WTC11 (cell line): ENCODE measurements around the gene ANO2. TPM values are rescaled to one million over a fixed set of nuclear protein-coding genes. Genes with fewer than 3 reads are reported as not detected.

Experiments
- ATAC-seq: fragments of 200-7000 bp; cut with Tn5 transposase; 2 replicates; pipeline ENCODE4 v1.10.0; 2021; ENCODE audit warnings: mild to moderate bottlenecking, moderate library complexity
- CTCF ChIA-PET: fragments of 300-600 bp; sonication (Branson Sonifier 250); formaldehyde crosslinking; loops from one replicate; lab custom pipeline; 2021; ENCODE audit warnings: antibody characterized with exemption; lab: Charles Lee
- POLR2A ChIA-PET: fragments of 350-600 bp; sonication (Branson Sonifier 250); formaldehyde crosslinking; loops from one replicate; lab custom pipeline; 2021; ENCODE audit warnings: antibody characterized with exemption; lab: Charles Lee
- DNase-seq: peaks from one replicate; pipeline ENCODE4 v3.0.0; 2021; ENCODE audit warnings: low spot score
- H3K27ac Mint-ChIP-seq: 2 replicates; pipeline ENCODE4 v1.8.0; 2021; ENCODE audit warnings: mixed read lengths
- H3K27me3 Mint-ChIP-seq: 2 replicates; pipeline ENCODE4 v1.8.0; 2021; ENCODE audit warnings: low read depth, mild to moderate bottlenecking, moderate library complexity, mixed read lengths
- H3K36me3 Mint-ChIP-seq: 2 replicates; pipeline ENCODE4 v1.8.0; 2021; ENCODE audit warnings: mixed read lengths
- H3K4me1 Mint-ChIP-seq: 2 replicates; pipeline ENCODE4 v1.8.0; 2022; ENCODE audit warnings: mixed read lengths
- H3K4me3 Mint-ChIP-seq: 2 replicates; pipeline ENCODE4 v1.8.0; 2021; ENCODE audit warnings: mild to moderate bottlenecking, moderate library complexity, mixed read lengths
- H3K9me3 Mint-ChIP-seq: 2 replicates; pipeline ENCODE4 v1.8.0; 2021; ENCODE audit warnings: mixed read lengths
- AFF4 ChIP-seq: sonication (generic); formaldehyde crosslinking; IDR thresholded peaks from 2 replicates; pipeline ENCODE4 v1.8.1; 2023; ENCODE audit warnings: mild to moderate bottlenecking, missing genetic modification reagents, borderline replicate concordance
- ATF1 ChIP-seq: sonication (generic); formaldehyde crosslinking; IDR thresholded peaks from 2 replicates; pipeline ENCODE4 v1.8.1; 2023; ENCODE audit warnings: mild to moderate bottlenecking, moderate library complexity, missing genetic modification reagents
- CDX4 ChIP-seq: fragments of 250-450 bp; sonication (Bioruptor Pico); IDR thresholded peaks from 2 replicates; pipeline ENCODE4 v1.9.0; 2021; ENCODE audit warnings: moderate library complexity, mild to moderate bottlenecking, inconsistent platforms, borderline replicate concordance
- ESRRA ChIP-seq: sonication (generic); formaldehyde crosslinking; IDR thresholded peaks from 2 replicates; pipeline ENCODE4 v1.8.1; 2022; ENCODE audit warnings: mild to moderate bottlenecking, missing genetic modification reagents, borderline replicate concordance
- ETV6 ChIP-seq: sonication (generic); formaldehyde crosslinking; IDR thresholded peaks from 2 replicates; pipeline ENCODE4 v1.8.1; 2022; ENCODE audit warnings: mild to moderate bottlenecking, missing genetic modification reagents
- GTF2I ChIP-seq: fragments of 250-450 bp; sonication (Bioruptor Pico); conservative IDR thresholded peaks from 2 replicates; pipeline ENCODE4 v1.4.0; 2021; ENCODE audit warnings: mild to moderate bottlenecking
- IRF1 ChIP-seq: sonication (generic); formaldehyde crosslinking; IDR thresholded peaks from 2 replicates; pipeline ENCODE4 v1.8.0; 2023; ENCODE audit warnings: missing genetic modification reagents
- JUN ChIP-seq: sonication (generic); formaldehyde crosslinking; IDR thresholded peaks from 2 replicates; pipeline ENCODE4 v1.8.0; 2023; ENCODE audit warnings: mild to moderate bottlenecking, missing genetic modification reagents
- KAT7 ChIP-seq: sonication (generic); formaldehyde crosslinking; IDR thresholded peaks from 2 replicates; pipeline ENCODE4 v1.8.1; 2023; ENCODE audit warnings: missing genetic modification reagents, mild to moderate bottlenecking, borderline replicate concordance
- NFYB ChIP-seq: sonication (generic); formaldehyde crosslinking; conservative IDR thresholded peaks from 2 replicates; pipeline ENCODE4 v1.8.0; 2022; ENCODE audit warnings: low read depth, missing genetic modification reagents
- PRDM15 ChIP-seq: sonication (generic); formaldehyde crosslinking; IDR thresholded peaks from 2 replicates; pipeline ENCODE4 v1.8.0; 2022; ENCODE audit warnings: missing genetic modification reagents
- RELA ChIP-seq: sonication (generic); formaldehyde crosslinking; IDR thresholded peaks from 2 replicates; pipeline ENCODE4 v1.8.1; 2022; ENCODE audit warnings: missing genetic modification reagents, mild to moderate bottlenecking, borderline replicate concordance
- SOX15 ChIP-seq: fragments of 250-450 bp; sonication (Bioruptor Pico); IDR thresholded peaks from 2 replicates; pipeline ENCODE4 v1.9.0; 2021; ENCODE audit warnings: mild to moderate bottlenecking
- USF2 ChIP-seq: sonication (generic); formaldehyde crosslinking; IDR thresholded peaks from 2 replicates; pipeline ENCODE4 v1.8.1; 2023; ENCODE audit warnings: mild to moderate bottlenecking, missing genetic modification reagents, moderate library complexity
- ZNF219 ChIP-seq: sonication (generic); formaldehyde crosslinking; IDR thresholded peaks from 2 replicates; pipeline ENCODE4 v1.8.0; 2023; ENCODE audit warnings: missing genetic modification reagents, mild to moderate bottlenecking, borderline replicate concordance
- ZNF263 ChIP-seq: sonication (generic); formaldehyde crosslinking; IDR thresholded peaks from 2 replicates; pipeline ENCODE4 v1.8.1; 2022; ENCODE audit warnings: low read depth, mild to moderate bottlenecking, moderate library complexity, missing genetic modification reagents
- ZNF281 ChIP-seq: sonication (generic); formaldehyde crosslinking; IDR thresholded peaks from 2 replicates; pipeline ENCODE4 v1.8.0; 2023; ENCODE audit warnings: mild to moderate bottlenecking, missing genetic modification reagents
- ZNF317 ChIP-seq: sonication (generic); formaldehyde crosslinking; IDR thresholded peaks from 2 replicates; pipeline ENCODE4 v1.8.1; 2023; ENCODE audit warnings: low read depth, mild to moderate bottlenecking, moderate library complexity, missing genetic modification reagents, borderline replicate concordance
- total RNA-seq: library from RNA; stranded (reverse); gene quantifications from 3 replicates; pipeline ENCODE4 v1.2.3, GENCODE V29; 2021

ANO2 gene
- total RNA-seq, 1 experiment from 2014 or later = 2.8 TPM

GRCh38 chr12:5817246-5817645 lies 127.8 kb downstream of the ANO2 start:
- H3K27me3 Mint-ChIP-seq = no peaks in the 10 kb centered on the region; the same call in 1 of the 2 replicates
- CTCF ChIA-PET = no interaction called here
- H3K4me3 Mint-ChIP-seq = no peak overlapping the region
- no peaks in the 10 kb centered on the region for H3K4me1 Mint-ChIP-seq
- POLR2A ChIA-PET = no interaction called here
- peaks cover 22% of the 10 kb centered on the region for H3K36me3 Mint-ChIP-seq
- no peak for ATAC-seq
- no peak overlapping the region for H3K27ac Mint-ChIP-seq
- TF ChIP-seq ZNF281 = no peak
- TF ChIP-seq ZNF317 = no peak
- TF ChIP-seq NFYB (CRISPR knock-in tag) = no peak
- no peak for TF ChIP-seq RELA (CRISPR knock-in tag)
- no peak for TF ChIP-seq AFF4 (CRISPR knock-in tag)
- no peak for TF ChIP-seq ZNF263 (CRISPR knock-in tag)
- TF ChIP-seq ESRRA (CRISPR knock-in tag) = no peak
- no peak for TF ChIP-seq GTF2I (CRISPR knock-in tag)
- no peak for TF ChIP-seq ETV6 (CRISPR knock-in tag)
- TF ChIP-seq SOX15 = no peak
- TF ChIP-seq ATF1 (CRISPR knock-in tag) = no peak
- H3K9me3 Mint-ChIP-seq = peaks cover 35% of the 10 kb centered on the region
- DNase-seq = no peak

GRCh38 chr12:5809586-5809985 lies 135.5 kb downstream of the ANO2 start:
- DNase-seq = no peak
- H3K4me3 Mint-ChIP-seq = no peak overlapping the region
- H3K27me3 Mint-ChIP-seq = no peaks in the 10 kb centered on the region; the same call in 1 of the 2 replicates
- H3K36me3 Mint-ChIP-seq = no peaks in the 10 kb centered on the region
- no peak overlapping the region for H3K27ac Mint-ChIP-seq
- ATAC-seq = no peak; the same call in 1 of the 2 replicates
- ChIA-PET POLR2A (no interaction called here), CTCF (interaction anchor here (1.0 to 1.6 kb wide), 2 partner anchors 13 to 89 kb away, joined by 3 to 4 read pairs; no protein-coding TSS in a partner anchor)
- no peaks in the 10 kb centered on the region for H3K9me3 Mint-ChIP-seq
- H3K4me1 Mint-ChIP-seq = peaks cover 15% of the 10 kb centered on the region
- TF ChIP-seq JUN (CRISPR knock-in tag) (no peak), NFYB (CRISPR knock-in tag) (no peak), IRF1 (CRISPR knock-in tag) (no peak), ZNF281 (no peak), KAT7 (CRISPR knock-in tag) (no peak), ZNF219 (CRISPR knock-in tag) (no peak), CDX4 (CRISPR knock-in tag) (no peak), USF2 (CRISPR knock-in tag) (no peak), PRDM15 (CRISPR knock-in tag) (no peak)
